Endodermal cell (in vitro differentiated cells): Measurements from ENCODE around the gene OGFOD3. TPM values are rescaled to one million over a fixed set of nuclear protein-coding genes. Genes with fewer than 3 reads are reported as not detected.

Experiments used
- DNase-seq: peaks from one replicate; pipeline ENCODE4 v3.0.0-alpha.2; 2017
- H3K27ac ChIP-seq: 2 replicates; pipeline ENCODE4 v1.5.1; 2013; ENCODE audit warnings: mild to moderate bottlenecking, low read depth, low read length, moderate library complexity
- H3K27me3 ChIP-seq: 2 replicates; pipeline ENCODE4 v1.6.1; 2013; ENCODE audit warnings: mild to moderate bottlenecking, low read length, moderate library complexity; ENCODE audit not compliant: insufficient read depth, control insufficient read depth, poor library complexity, severe bottlenecking
- H3K36me3 ChIP-seq: 2 replicates; pipeline ENCODE4 v1.7.0; 2013; ENCODE audit warnings: mild to moderate bottlenecking, low read length, moderate library complexity; ENCODE audit not compliant: control insufficient read depth, insufficient read depth
- H3K4me1 ChIP-seq: one replicate; pipeline ENCODE4 v1.7.0; 2013; ENCODE audit warnings: low read length; ENCODE audit not compliant: control insufficient read depth, insufficient read depth
- H3K4me3 ChIP-seq: 2 replicates; pipeline ENCODE4 v1.5.1; 2013; ENCODE audit warnings: mild to moderate bottlenecking, low read length, moderate library complexity
- H3K9ac ChIP-seq: 2 replicates; pipeline ENCODE4 v1.6.1; 2013; ENCODE audit warnings: mild to moderate bottlenecking, low read length, moderate library complexity; ENCODE audit not compliant: poor library complexity, severe bottlenecking; ENCODE audit errors: extremely low read depth
- H3K9me3 ChIP-seq: 2 replicates; pipeline ENCODE4 v1.6.1; 2013; ENCODE audit warnings: mild to moderate bottlenecking, low read length, moderate library complexity; ENCODE audit not compliant: control insufficient read depth
- H3K27ac Mint-ChIP-seq: 2 replicates; pipeline ENCODE4 v1.8.0; 2020; ENCODE audit warnings: mixed read lengths
- H3K27me3 Mint-ChIP-seq: 2 replicates; pipeline ENCODE4 v1.8.0; 2021; ENCODE audit warnings: mild to moderate bottlenecking, mixed read lengths; ENCODE audit not compliant: insufficient read depth
- H3K36me3 Mint-ChIP-seq: 2 replicates; pipeline ENCODE4 v1.8.0; 2020; ENCODE audit warnings: low read depth, mixed read lengths
- H3K4me1 Mint-ChIP-seq: 2 replicates; pipeline ENCODE4 v1.8.0; 2020; ENCODE audit warnings: mixed read lengths
- H3K4me3 Mint-ChIP-seq: 2 replicates; pipeline ENCODE4 v1.8.0; 2020; ENCODE audit warnings: mild to moderate bottlenecking, moderate library complexity, mixed read lengths
- H3K9me3 Mint-ChIP-seq: 2 replicates; pipeline ENCODE4 v1.8.0; 2020; ENCODE audit warnings: mild to moderate bottlenecking, mixed read lengths
- WGBS, 2 experiments: methylation state at CpG; one replicate each; pipeline versions ENCODE4 v1.1.5 to v1.1.7; 2013; ENCODE audit warnings: missing lambda C conversion rate in 2 of 2, mixed read lengths in 1 of 2; ENCODE audit not compliant: insufficient coverage in 1 of 2, insufficient read length in 1 of 2; 5-methylcytosine and 5-hydroxymethylcytosine counted together
- total RNA-seq, 2 donors: library from RNA; stranded (reverse); fragmentation: NEBNext Ultra II Directional in 1 of 2; extraction: Animal tissue kit (Norgen Biotek cat#: 25700) in 1 of 2; gene quantifications; 2 replicates in 1 of 2; 3 replicates in 1 of 2; pipeline ENCODE4 v1.2.1, GENCODE V29; 2021
- TF ChIP-seq, protein P1 (sequence below): fragments of 200-600 bp; sonication (generic); conservative IDR thresholded peaks from 2 replicates; pipeline ENCODE4 v1.5.0; 2021; ENCODE audit warnings: antibody characterized with exemption, mild to moderate bottlenecking

Gene OGFOD3
- total RNA-seq, 2 donors from 2014 or later = 24.0 to 30.1 TPM

DNA sequence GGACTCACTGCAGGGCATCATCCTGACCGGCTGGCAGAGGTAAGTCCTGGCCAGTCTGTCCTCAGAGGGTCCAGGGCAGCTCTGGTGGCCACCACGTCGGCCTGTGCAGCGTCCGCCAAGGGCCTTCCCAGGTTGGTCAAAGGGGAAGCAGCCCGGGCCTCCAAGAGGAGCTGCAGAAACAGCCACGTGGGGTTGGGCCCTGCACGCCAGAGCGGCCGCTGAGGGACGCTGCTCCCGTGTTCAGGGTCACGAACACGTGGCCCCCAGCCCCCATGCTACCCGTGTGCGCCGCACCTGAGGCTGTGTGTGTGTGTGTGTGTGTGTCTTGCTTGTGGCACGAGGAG is 18.9 kb upstream of the OGFOD3 start:
- Histone ChIP-seq H3K27ac (no peak overlapping the region), H3K4me1 (no peaks in the 10 kb centered on the region), H3K4me3 (no peak overlapping the region), H3K9ac (no peak overlapping the region), H3K27me3 (no peaks in the 10 kb centered on the region), H3K36me3 (no peaks in the 10 kb centered on the region), H3K9me3 (no peaks in the 10 kb centered on the region)
- Mint-ChIP-seq H3K36me3 (no peaks in the 10 kb centered on the region), H3K4me1 (no peaks in the 10 kb centered on the region), H3K27ac (no peak overlapping the region), H3K9me3 (no peaks in the 10 kb centered on the region), H3K4me3 (no peak overlapping the region), H3K27me3 (no peaks in the 10 kb centered on the region)
- no peak for DNase-seq
- 87 to 92% methylated on average over 10 to 18 of the region's 18 CpGs for WGBS, 2 experiments
- TF ChIP-seq, protein P1, sequence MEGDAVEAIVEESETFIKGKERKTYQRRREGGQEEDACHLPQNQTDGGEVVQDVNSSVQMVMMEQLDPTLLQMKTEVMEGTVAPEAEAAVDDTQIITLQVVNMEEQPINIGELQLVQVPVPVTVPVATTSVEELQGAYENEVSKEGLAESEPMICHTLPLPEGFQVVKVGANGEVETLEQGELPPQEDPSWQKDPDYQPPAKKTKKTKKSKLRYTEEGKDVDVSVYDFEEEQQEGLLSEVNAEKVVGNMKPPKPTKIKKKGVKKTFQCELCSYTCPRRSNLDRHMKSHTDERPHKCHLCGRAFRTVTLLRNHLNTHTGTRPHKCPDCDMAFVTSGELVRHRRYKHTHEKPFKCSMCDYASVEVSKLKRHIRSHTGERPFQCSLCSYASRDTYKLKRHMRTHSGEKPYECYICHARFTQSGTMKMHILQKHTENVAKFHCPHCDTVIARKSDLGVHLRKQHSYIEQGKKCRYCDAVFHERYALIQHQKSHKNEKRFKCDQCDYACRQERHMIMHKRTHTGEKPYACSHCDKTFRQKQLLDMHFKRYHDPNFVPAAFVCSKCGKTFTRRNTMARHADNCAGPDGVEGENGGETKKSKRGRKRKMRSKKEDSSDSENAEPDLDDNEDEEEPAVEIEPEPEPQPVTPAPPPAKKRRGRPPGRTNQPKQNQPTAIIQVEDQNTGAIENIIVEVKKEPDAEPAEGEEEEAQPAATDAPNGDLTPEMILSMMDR = no peak

DNA sequence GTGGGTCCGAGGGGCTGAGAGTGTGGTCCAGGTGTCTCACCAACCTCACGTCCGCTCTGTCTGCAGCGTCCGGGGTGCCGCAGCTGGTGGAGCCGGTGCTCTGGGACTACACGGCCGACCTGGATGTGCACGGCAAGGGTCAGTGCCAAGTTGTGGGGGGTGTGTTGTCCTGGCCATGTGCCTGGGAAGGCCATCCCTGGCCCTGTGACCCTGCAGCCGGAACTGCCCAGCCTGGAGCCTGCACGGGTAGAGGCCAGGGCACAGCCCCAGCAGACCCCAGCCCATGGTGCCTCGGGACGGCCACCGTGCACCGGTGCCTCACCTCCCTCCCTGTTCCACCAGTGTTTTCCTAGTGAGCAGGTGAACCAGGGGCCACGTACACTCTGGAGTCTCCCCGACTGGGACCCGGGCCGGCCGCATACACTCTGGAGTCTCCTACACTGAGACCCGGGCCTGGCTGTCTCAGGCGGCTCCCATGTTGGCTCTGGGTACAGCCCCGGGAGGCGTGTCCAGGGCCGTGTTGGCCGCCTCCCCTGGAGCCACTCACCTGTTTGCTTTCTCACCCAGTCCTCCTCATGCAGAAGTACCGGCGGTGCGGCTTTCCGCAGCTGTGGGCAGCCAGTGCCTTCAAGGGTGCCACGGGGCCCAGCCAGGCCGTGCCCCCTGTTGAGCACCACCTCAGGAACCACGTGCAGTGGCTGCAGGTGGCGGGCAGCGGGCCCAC is 18.4 kb upstream of the OGFOD3 start:
- Histone ChIP-seq H3K36me3 (no peaks in the 10 kb centered on the region), H3K9me3 (no peaks in the 10 kb centered on the region), H3K27ac (no peak overlapping the region), H3K27me3 (no peaks in the 10 kb centered on the region), H3K9ac (no peak overlapping the region), H3K4me1 (no peaks in the 10 kb centered on the region), H3K4me3 (no peak overlapping the region)
- H3K27me3 Mint-ChIP-seq = no peaks in the 10 kb centered on the region
- TF ChIP-seq, protein P1 = no peak
- no peaks in the 10 kb centered on the region for H3K9me3 Mint-ChIP-seq
- no peaks in the 10 kb centered on the region for H3K36me3 Mint-ChIP-seq
- no peaks in the 10 kb centered on the region for H3K4me1 Mint-ChIP-seq
- H3K27ac Mint-ChIP-seq = no peak overlapping the region
- DNase-seq = peak; percentile 45
- no peak overlapping the region for H3K4me3 Mint-ChIP-seq
- 92 to 93% methylated on average over 21 to 36 of the region's 36 CpGs for WGBS, 2 experiments

DNA sequence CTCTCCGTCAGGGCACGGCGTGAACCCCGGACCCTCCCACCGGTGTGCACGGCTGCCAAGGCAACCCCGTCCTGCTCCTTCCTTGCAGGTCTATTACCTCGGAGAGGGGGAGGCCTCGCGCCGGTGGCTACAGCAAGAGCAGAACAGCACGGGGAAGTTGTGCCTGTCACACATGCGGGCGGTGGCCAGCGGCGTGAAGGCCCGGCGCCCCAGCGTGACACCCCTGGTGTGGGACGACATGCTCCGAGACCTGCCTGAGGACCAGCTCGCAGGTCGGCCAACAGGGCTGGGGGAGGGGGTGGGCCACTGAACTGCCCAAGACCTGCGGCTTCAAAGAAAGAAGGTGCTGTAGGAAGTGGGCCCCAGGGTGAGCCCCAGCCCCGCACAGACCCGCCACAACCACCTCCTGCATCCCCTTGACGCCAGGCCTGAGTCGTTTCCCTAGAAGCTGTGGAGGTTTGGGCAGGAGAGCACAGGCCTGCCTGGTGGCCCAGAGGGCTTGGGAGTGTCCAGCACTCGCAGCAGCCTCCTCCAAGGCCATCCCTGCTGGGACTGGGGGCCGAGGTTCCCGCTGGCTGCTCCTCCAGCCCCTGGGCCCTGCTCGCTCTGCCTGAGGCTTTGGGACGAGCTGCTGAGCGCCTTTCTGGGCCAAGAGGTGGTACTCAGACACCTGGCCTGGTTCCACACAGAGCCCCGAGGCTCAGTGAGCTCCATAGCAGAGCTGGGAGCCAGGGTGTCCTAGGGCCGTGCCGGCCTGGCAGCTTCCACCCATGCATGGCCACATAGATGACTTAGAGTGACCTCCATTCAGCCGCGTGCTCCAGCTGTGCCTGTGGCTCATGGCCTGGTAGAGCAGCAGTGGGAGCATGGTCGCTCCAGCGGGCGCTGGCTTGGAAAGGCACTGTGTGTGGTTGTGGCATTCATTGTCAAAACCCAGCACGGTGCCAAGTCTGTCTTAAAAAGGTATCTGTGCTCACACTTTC is 17.5 kb upstream of the OGFOD3 start:
- H3K27ac Mint-ChIP-seq = no peak overlapping the region
- no peak overlapping the region for H3K4me3 ChIP-seq
- H3K4me1 ChIP-seq = no peaks in the 10 kb centered on the region
- no peaks in the 10 kb centered on the region for H3K27me3 Mint-ChIP-seq
- no peak overlapping the region for H3K9ac ChIP-seq
- DNase-seq = no peak
- no peak overlapping the region for H3K4me3 Mint-ChIP-seq
- H3K9me3 Mint-ChIP-seq = no peaks in the 10 kb centered on the region
- no peaks in the 10 kb centered on the region for H3K9me3 ChIP-seq
- 86 to 87% methylated on average over 32 to 43 of the region's 43 CpGs for WGBS, 2 experiments
- no peaks in the 10 kb centered on the region for H3K4me1 Mint-ChIP-seq
- H3K36me3 ChIP-seq = no peaks in the 10 kb centered on the region
- TF ChIP-seq, protein P1 = no peak
- H3K36me3 Mint-ChIP-seq = no peaks in the 10 kb centered on the region
- H3K27ac ChIP-seq = no peak overlapping the region
- H3K27me3 ChIP-seq = no peaks in the 10 kb centered on the region
